Limb (tissue), 2 donors: ENCODE data around the gene PCDHB4.
"Not testable (repeated sequence)": the region's sequence is repeated elsewhere in the genome, so short reads cannot be mapped to it uniquely, and the experiment has no call there.

ENCODE experiments used
- DNase-seq, 2 donors: peaks; one replicate each; pipeline ENCODE4 v3.0.0-alpha.2; 2016; ENCODE audit errors: extremely low spot score in 2 of 2

The PCDHB4 gene

GRCh38 chr5:141150224-141150992, 28.8 kb downstream of the PCDHB4 start:
- no peak for DNase-seq

- DNase-seq = no peak
Measured at GRCh38 chr5:141150993-141151325, 29.3 kb downstream of the PCDHB4 start.

DNA sequence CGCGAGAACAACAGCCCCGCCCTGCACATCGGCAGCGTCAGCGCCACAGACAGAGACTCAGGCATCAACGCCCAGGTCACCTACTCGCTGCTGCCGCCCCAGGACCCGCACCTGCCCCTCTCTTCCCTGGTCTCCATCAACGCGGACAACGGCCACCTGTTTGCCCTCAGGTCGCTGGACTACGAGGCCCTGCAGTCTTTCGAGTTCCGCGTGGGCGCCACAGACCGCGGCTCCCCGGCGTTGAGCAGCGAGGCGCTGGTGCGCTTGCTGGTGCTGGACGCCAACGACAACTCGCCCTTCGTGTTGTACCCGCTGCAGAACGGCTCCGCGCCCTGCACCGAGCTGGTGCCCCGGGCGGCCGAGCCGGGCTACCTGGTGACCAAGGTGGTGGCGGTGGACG, 30.0 kb downstream of the PCDHB4 start:
- DNase-seq = not testable (repeated sequence)

DNA sequence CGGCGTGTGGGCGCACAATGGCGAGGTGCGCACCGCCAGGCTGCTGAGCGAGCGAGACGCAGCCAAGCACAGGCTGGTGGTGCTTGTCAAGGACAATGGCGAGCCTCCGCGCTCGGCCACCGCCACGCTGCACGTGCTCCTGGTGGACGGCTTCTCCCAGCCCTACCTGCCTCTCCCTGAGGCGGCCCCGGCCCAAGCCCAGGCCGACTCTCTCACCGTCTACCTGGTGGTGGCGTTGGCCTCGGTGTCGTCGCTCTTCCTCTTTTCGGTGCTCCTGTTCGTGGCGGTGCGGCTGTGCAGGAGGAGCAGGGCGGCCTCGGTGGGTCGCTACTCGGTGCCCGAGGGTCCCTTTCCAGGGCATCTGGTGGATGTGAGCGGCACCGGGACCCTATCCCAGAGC, 30.5 kb downstream of the PCDHB4 start:
- DNase-seq = not testable (repeated sequence)

DNA sequence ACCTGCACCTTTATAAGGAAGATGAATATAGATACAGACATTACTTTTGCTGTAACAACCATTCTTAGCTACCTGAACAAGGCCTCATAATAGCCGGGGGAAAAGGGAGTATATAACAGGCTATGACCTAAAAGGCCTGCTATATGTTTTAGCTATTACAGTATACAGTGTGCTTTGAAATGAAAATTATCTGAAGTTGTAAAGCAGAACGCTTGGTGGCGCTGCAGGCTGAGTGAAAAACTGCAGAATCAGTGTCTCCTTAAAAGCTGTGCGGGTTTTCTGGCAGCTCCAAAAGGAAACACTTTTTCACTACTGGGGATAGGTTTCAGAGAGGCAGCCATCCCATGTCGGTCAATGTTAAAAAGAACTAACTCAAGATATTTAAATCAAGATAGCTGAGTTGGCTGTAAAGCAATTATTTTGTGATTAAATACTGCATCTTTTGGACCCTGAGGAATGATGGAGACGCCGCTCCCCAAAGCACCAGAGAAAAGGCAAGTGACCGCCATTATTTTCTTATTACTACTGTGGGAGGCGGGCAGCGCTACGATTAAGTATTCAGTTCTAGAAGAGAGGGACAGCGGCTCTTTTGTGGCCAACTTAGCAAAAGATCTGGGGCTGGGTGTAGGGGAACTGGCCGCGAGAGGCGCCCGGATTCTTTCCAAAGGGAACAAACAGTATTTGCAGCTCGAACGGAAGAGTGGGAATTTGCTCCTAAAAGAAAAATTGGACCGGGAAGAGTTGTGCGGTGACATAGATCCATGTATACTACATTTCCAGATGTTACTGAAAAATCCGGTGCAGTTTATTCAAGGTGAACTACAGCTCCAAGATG, 34.1 kb downstream of the PCDHB4 start:
- DNase-seq = no peak

DNA sequence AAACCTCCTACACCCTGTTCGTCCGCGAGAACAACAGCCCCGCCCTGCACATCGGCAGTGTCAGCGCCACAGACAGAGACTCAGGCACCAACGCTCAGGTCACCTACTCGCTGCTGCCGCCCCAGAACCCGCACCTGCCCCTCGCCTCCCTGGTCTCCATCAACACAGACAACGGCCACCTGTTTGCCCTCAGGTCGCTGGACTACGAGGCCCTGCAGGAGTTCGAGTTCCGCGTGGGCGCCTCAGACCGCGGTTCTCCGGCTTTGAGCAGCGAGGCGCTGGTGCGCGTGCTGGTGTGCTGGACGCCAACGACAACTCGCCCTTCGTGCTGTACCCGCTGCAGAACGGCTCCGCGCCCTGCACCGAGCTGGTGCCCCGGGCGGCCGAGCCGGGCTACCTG, 35.7 kb downstream of the PCDHB4 start:
- not testable (repeated sequence) for DNase-seq

DNA sequence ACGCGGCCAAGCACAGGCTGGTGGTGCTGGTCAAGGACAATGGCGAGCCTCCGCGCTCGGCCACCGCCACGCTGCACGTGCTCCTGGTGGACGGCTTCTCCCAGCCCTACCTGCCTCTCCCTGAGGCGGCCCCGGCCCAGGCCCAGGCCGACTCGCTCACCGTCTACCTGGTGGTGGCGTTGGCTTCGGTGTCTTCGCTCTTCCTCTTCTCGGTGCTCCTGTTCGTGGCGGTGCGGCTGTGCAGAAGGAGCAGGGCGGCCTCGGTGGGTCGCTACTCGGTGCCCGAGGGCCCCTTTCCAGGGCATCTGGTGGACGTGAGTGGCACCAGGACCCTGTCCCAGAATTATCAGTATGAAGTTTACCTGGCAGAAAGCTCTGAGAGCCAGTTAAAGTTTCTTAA, 36.3 kb downstream of the PCDHB4 start:
- not testable (repeated sequence) for DNase-seq

DNA sequence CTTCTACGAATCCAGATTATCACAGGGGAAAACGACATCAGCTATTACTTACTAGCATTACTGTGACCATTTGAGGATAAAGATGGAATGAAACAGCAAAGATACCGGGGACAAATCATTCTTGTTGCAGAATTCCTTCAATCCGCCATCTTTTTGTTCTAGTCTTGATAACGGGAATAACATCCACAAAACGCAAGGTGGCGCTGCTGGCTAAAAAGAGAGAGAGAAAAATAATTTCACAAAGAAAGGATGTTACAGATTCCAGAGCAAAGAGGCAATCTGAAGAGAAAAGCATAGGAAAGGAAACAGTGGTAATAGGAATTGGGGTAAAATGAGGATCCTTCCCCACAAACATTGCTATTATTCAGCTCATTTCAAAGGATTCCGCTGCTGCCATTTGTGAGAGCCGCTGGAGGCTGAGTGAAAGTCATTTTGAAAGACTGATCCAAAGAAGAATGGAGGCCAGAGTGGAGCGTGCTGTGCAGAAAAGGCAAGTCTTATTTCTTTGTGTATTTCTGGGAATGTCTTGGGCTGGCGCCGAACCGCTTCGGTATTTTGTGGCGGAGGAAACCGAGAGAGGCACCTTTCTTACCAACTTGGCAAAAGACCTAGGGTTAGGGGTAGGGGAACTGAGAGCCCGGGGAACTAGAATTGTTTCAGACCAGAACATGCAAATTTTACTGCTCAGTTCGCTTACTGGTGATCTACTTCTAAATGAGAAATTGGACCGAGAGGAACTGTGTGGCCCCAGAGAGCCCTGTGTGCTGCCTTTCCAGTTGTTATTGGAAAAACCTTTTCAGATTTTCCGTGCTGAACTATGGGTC, 51.0 kb downstream of the PCDHB4 start, which contains the start of gene PCDHB7:
TSS of gene PCDHB7 (plus strand) at position 264 of the 824 bp plus-strand sequence. CDS start at position 456, 192 bp downstream.
- peak; percentile 7 to 40 for DNase-seq

GRCh38 chr5:141174291-141175104, 52.9 kb downstream of the PCDHB4 start:
- not testable (repeated sequence) for DNase-seq
